Keratinocyte (primary cell): ENCODE data around the gene ZSCAN5B. TPM values are rescaled to one million over a fixed set of nuclear protein-coding genes. Genes with fewer than 3 reads are reported as not detected.

Source experiments
- DNase-seq: peaks from one replicate; pipeline ENCODE4 v3.0.0-alpha.2; 2011; ENCODE audit warnings: low read depth, missing footprints, low spot score
- FAIRE-seq: peaks from 2 replicates; lab custom pipeline; 2011; peaks lifted over from hg19 to GRCh38; lab: Jason Lieb, UNC
- H2AFZ ChIP-seq: 2 replicates; pipeline ENCODE4 v1.6.0; 2012; ENCODE audit warnings: low read length, control low read depth, inconsistent platforms; ENCODE audit not compliant: control insufficient read depth
- H3K27ac ChIP-seq: 2 replicates; pipeline ENCODE4 v1.5.1; 2011; ENCODE audit warnings: low read length; ENCODE audit not compliant: control insufficient read depth, insufficient read depth
- H3K27me3 ChIP-seq: 3 replicates; pipeline ENCODE4 v1.6.0; 2011; ENCODE audit warnings: low read length; ENCODE audit not compliant: control insufficient read depth, insufficient read depth; ENCODE audit errors: extremely low read depth
- H3K36me3 ChIP-seq, 2 experiments: 2 replicates in 1 of 2; 3 replicates in 1 of 2; pipeline ENCODE4 v1.5.1; 2011; ENCODE audit warnings: low read length in 2 of 2, mild to moderate bottlenecking in 1 of 2; ENCODE audit not compliant: control insufficient read depth in 2 of 2, insufficient read depth in 2 of 2; ENCODE audit errors: extremely low read depth in 1 of 2
- H3K4me1 ChIP-seq: 3 replicates; pipeline ENCODE4 v1.5.1; 2011; ENCODE audit warnings: low read length; ENCODE audit not compliant: control insufficient read depth, insufficient read depth; ENCODE audit errors: extremely low read depth
- H3K4me2 ChIP-seq: 3 replicates; pipeline ENCODE4 v1.6.0; 2011; ENCODE audit warnings: low read depth, low read length; ENCODE audit not compliant: control insufficient read depth, insufficient read depth; ENCODE audit errors: extremely low read depth
- H3K4me3 ChIP-seq, 3 experiments: fragments of 200-600 bp in 1 of 3; sonication (generic) in 1 of 3; 2 replicates in 2 of 3; 3 replicates in 1 of 3; pipeline ENCODE4 v1.5.1; 2011 to 2016; ENCODE audit warnings: low read length in 3 of 3, mild to moderate bottlenecking in 3 of 3, control low read depth in 2 of 3, inconsistent platforms in 1 of 3, low read depth in 1 of 3, mixed read lengths in 1 of 3, mixed run types in 1 of 3, moderate library complexity in 1 of 3; ENCODE audit not compliant: control insufficient read depth in 2 of 3, insufficient read depth in 2 of 3; ENCODE audit errors: extremely low read depth in 1 of 3
- H3K79me2 ChIP-seq: 2 replicates; pipeline ENCODE4 v1.6.0; 2012; ENCODE audit warnings: low read length; ENCODE audit not compliant: control insufficient read depth, insufficient read depth
- H3K9ac ChIP-seq: 3 replicates; pipeline ENCODE4 v1.6.0; 2011; ENCODE audit warnings: low read length; ENCODE audit not compliant: control insufficient read depth, insufficient read depth; ENCODE audit errors: extremely low read depth
- H3K9me1 ChIP-seq: 3 replicates; pipeline ENCODE4 v1.6.0; 2011; ENCODE audit warnings: low read length; ENCODE audit not compliant: control insufficient read depth, insufficient read depth; ENCODE audit errors: extremely low read depth
- H3K9me3 ChIP-seq: 2 replicates; pipeline ENCODE4 v1.5.1; 2012; ENCODE audit warnings: low read depth, low read length; ENCODE audit not compliant: control insufficient read depth
- H4K20me1 ChIP-seq: 3 replicates; pipeline ENCODE4 v1.6.0; 2011; ENCODE audit warnings: low read length; ENCODE audit not compliant: control insufficient read depth, insufficient read depth; ENCODE audit errors: extremely low read depth
- CTCF ChIP-seq, 3 experiments: IDR thresholded peaks in 1 of 3; conservative IDR thresholded peaks in 1 of 3; optimal IDR thresholded peaks in 1 of 3; 2 replicates in 2 of 3; 3 replicates in 1 of 3; pipeline versions ENCODE3 to v1.5.1; 2011; ENCODE audit warnings: low read length in 3 of 3, mild to moderate bottlenecking in 3 of 3, moderate library complexity in 2 of 3, control low read depth in 1 of 3, inconsistent platforms in 1 of 3; ENCODE audit not compliant: insufficient read depth in 2 of 3; ENCODE audit errors: extremely low read depth in 1 of 3
- EZH2 ChIP-seq: IDR thresholded peaks from one replicate; pipeline ENCODE4 v1.6.1; 2012; ENCODE audit warnings: inconsistent platforms, mild to moderate bottlenecking, low read length, moderate library complexity
- dilution Hi-C: fragments of 300-500 bp; cut with MboI; formaldehyde crosslinking; loops from one replicate; pipeline ENCODE4 v1.7.0; 2020; ENCODE audit warnings: low sequenced_read_pairs; ENCODE audit not compliant: extremely low pct_ligation_motif_present
- polyA plus RNA-seq, 5 experiments: library from polyadenylated mRNA; depleted of rRNA in 3 of 5; stranded (reverse) in 3 of 5; stranded (forward) in 1 of 5; unstranded in 1 of 5; fragments of >200 nt; gene quantifications; 1 replicate in 1 of 5; 2 replicates in 3 of 5; 3 replicates in 1 of 5; pipeline versions ENCODE4 v1.2.1 to v1.2.3, GENCODE V29; 2011 to 2012; ENCODE audit warnings: missing spikeins in 2 of 5, low read depth in 1 of 5, low replicate concordance in 1 of 5

The ZSCAN5B gene
- polyA plus RNA-seq, 1 donor (not counting 4 experiments of a cell fraction or from before 2014, with no cell fraction given) = not detected

DNA sequence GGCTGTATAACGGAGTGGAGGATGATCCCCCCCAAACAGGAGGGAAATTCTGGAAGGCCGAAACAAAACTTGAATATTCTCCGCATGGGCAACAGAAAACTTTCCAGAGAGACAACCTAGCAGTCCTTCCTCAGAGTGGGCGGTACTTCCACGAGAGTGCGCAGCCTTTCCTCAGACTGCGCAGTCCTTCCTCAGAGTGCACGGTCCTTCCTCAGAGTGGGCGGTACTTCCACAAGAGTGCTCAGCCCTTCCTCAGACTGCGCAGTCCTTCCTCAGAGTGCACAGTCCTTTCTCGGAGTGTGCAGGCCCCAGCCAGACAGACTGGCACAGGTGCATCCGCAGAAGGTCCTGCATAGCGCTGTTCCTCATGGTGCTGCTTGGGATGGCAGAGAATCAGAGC is 34.5 kb downstream of the ZSCAN5B start:
- peaks cover 2 to 6% of the 10 kb centered on the region in 2 experiments for H3K36me3 ChIP-seq
- no peaks in the 10 kb centered on the region for H3K9me3 ChIP-seq
- H2AFZ ChIP-seq = no peak overlapping the region
- dilution Hi-C loops = no loop called here
- no peaks in the 10 kb centered on the region for H3K9me1 ChIP-seq
- H3K9ac ChIP-seq = no peak overlapping the region
- no peak overlapping the region for H3K4me2 ChIP-seq
- no peaks in the 10 kb centered on the region for H3K4me1 ChIP-seq
- DNase-seq (no peak), FAIRE-seq (no peak)
- H3K79me2 ChIP-seq = no peaks in the 10 kb centered on the region
- TF ChIP-seq CTCF (optimal IDR thresholded peaks at IDR 0.05 in 1 of 3, IDR thresholded peaks at IDR 0.05 in 1 of 3, conservative IDR thresholded peaks at IDR 0.05 in 1 of 3; ENCODE audit: extremely low read depth in 1 of 3, insufficient read depth in 2 of 3, low read length in 3 of 3) (no peak), EZH2 (no peak)
- H3K4me3 ChIP-seq = no peak overlapping the region
- H4K20me1 ChIP-seq = no peaks in the 10 kb centered on the region
- H3K27me3 ChIP-seq = no peaks in the 10 kb centered on the region
- no peak overlapping the region for H3K27ac ChIP-seq

GRCh38 chr19:56162258-56162657 is 35.3 kb downstream of the ZSCAN5B start:
- Histone ChIP-seq H3K4me1 (no peaks in the 10 kb centered on the region), H3K9me3 (no peaks in the 10 kb centered on the region), H4K20me1 (no peaks in the 10 kb centered on the region), H3K27ac (no peak overlapping the region), H3K9ac (no peak overlapping the region), H3K4me3 (no peak overlapping the region), H2AFZ (no peak overlapping the region), H3K36me3 (peaks cover 2 to 6% of the 10 kb centered on the region in 2 experiments), H3K27me3 (no peaks in the 10 kb centered on the region), H3K4me2 (no peak overlapping the region), H3K79me2 (no peaks in the 10 kb centered on the region), H3K9me1 (no peaks in the 10 kb centered on the region)
- FAIRE-seq = no peak
- DNase-seq = no peak
- dilution Hi-C loops = no loop called here
- no peak for TF ChIP-seq EZH2
- TF ChIP-seq CTCF (optimal IDR thresholded peaks at IDR 0.05 in 1 of 3, IDR thresholded peaks at IDR 0.05 in 1 of 3, conservative IDR thresholded peaks at IDR 0.05 in 1 of 3; ENCODE audit: extremely low read depth in 1 of 3, insufficient read depth in 2 of 3, low read length in 3 of 3) = no peak
